DND-41 (cell line): ENCODE results near the gene SLC4A5.

Experiments used
- CTCF ChIP-seq: IDR thresholded peaks from 2 replicates; pipeline ENCODE4 v1.5.1; 2012; ENCODE audit warnings: borderline replicate concordance, low read length, moderate library complexity, mild to moderate bottlenecking; ENCODE audit not compliant: poor library complexity, severe bottlenecking; ENCODE audit errors: extremely low read depth
- EZH2 ChIP-seq: IDR thresholded peaks from 3 replicates; pipeline ENCODE4 v1.6.1; 2012; ENCODE audit warnings: borderline replicate concordance, low read depth, mild to moderate bottlenecking, moderate library complexity, low read length, inconsistent platforms; ENCODE audit not compliant: severe bottlenecking

GRCh38 chr2:74327199-74327598 lies 16.0 kb downstream of the SLC4A5 start:
- no peak for TF ChIP-seq CTCF
- TF ChIP-seq EZH2 = no peak
